ENCODE data around the gene TTC16. TPM values are rescaled to one million over a fixed set of nuclear protein-coding genes. Genes with fewer than 3 reads are reported as not detected.
A peak's percentile ranks its signal among the peaks of the same experiment; 100 is the strongest.
"Not testable (repeated sequence)": the region's sequence is repeated elsewhere in the genome, so short reads cannot be mapped to it uniquely, and the experiment has no call there.

The TTC16 gene
- polyA plus RNA-seq, 1 donor, result 0.03 TPM

- no peak for DNase-seq (ENCODE audit: low read depth)
These were observed 52.0 kb downstream of the TTC16 start for GRCh38 chr9:127767909-127768331.

GRCh38 chr9:127768698-127769097, 52.8 kb downstream of the TTC16 start:
- DNase-seq (ENCODE audit: low read depth), result no peak

- DNase-seq (ENCODE audit: low read depth), result no peak
These were observed 53.2 kb downstream of the TTC16 start for GRCh38 chr9:127769101-127769500.

- no peak for DNase-seq (ENCODE audit: low read depth)
These were observed 54.2 kb downstream of the TTC16 start for GRCh38 chr9:127769929-127770582.

- DNase-seq (ENCODE audit: low read depth), result no peak
These were observed 54.7 kb downstream of the TTC16 start for GRCh38 chr9:127770583-127770904.

- DNase-seq (ENCODE audit: low read depth), result peak; percentile 78
These were observed 55.2 kb downstream of the TTC16 start for GRCh38 chr9:127770905-127771569.

GRCh38 chr9:127771570-127772189, 55.8 kb downstream of the TTC16 start:
- DNase-seq (ENCODE audit: low read depth), result no peak

GRCh38 chr9:127772603-127773002, 56.7 kb downstream of the TTC16 start:
- DNase-seq (ENCODE audit: low read depth), result no peak

- DNase-seq (ENCODE audit: low read depth), result no peak
These were observed 57.4 kb downstream of the TTC16 start for GRCh38 chr9:127773272-127773671.

GRCh38 chr9:127773981-127774380, 58.1 kb downstream of the TTC16 start:
- no peak for DNase-seq (ENCODE audit: low read depth)

- DNase-seq (ENCODE audit: low read depth), result no peak
These were observed 60.5 kb downstream of the TTC16 start for GRCh38 chr9:127776195-127776923.

GRCh38 chr9:127776924-127777289, 61.0 kb downstream of the TTC16 start:
- no peak for DNase-seq (ENCODE audit: low read depth)

GRCh38 chr9:127777368-127777980, 61.6 kb downstream of the TTC16 start:
- DNase-seq (ENCODE audit: low read depth), result no peak

GRCh38 chr9:127778280-127779135, 62.6 kb downstream of the TTC16 start, which contains the start of gene SH2D3C:
SH2D3C (minus strand) TSS chr9:127778666; CDS start chr9:127778627, 39 bp downstream.
- DNase-seq (ENCODE audit: low read depth), result no peak

- DNase-seq (ENCODE audit: low read depth), result no peak
These were observed 63.5 kb downstream of the TTC16 start for GRCh38 chr9:127779136-127779981.

GRCh38 chr9:127780126-127780885, 64.4 kb downstream of the TTC16 start:
- no peak for DNase-seq (ENCODE audit: low read depth)

- not testable (repeated sequence) for DNase-seq (ENCODE audit: low read depth)
These were observed 65.0 kb downstream of the TTC16 start for GRCh38 chr9:127780909-127781308.

Data from forelimb muscle (tissue), 1 donor.